ENCODE results near the gene HDAC4.
A peak's percentile ranks its signal among the peaks of the same experiment; 100 is the strongest.

Gene HDAC4

GRCh38 chr2:239155806-239156480 is 244.9 kb downstream of the HDAC4 start:
- H4K20me1 ChIP-seq = peaks cover 0 to 22% (median 0%) of the 10 kb centered on the region in 11 experiments; a peak in 6 of 22 replicates
- no peaks in the 10 kb centered on the region; a peak in 1 of 22 replicates for H3K27me3 ChIP-seq
- H3K4me1 ChIP-seq = peaks cover 34 to 80% (median 72%) of the 10 kb centered on the region in 10 experiments
- peak overlapping the region in 9 of 11 experiments; percentile 74 to 93 (median 90); a peak in 16 of 22 replicates for H3K4me2 ChIP-seq
- peak overlapping the region in 4 of 11 experiments; percentile 44 to 67 (median 58); a peak in 6 of 22 replicates for H3K9ac ChIP-seq
- 0 out of 22 replicates have a peak, but pooled peaks cover 0 to 5% (median 0%) of the 10 kb centered on the region in 11 experiments for H3K9me3 ChIP-seq (replicated peaks in 1 of 11)
- H3K36me3 ChIP-seq = peaks cover 41 to 65% (median 55%) of the 10 kb centered on the region in 11 experiments
- H3K27ac ChIP-seq = peak overlapping the region in 5 of 11 experiments; percentile 8 to 58 (median 51); a peak in 4 of 22 replicates
- peak overlapping the region in 1 of 10 experiments; percentile 17; a peak in 2 of 20 replicates for H3K4me3 ChIP-seq
- TF ChIP-seq Cebpa-rat (IDR thresholded peaks at IDR 0.05) = no peak

DNA sequence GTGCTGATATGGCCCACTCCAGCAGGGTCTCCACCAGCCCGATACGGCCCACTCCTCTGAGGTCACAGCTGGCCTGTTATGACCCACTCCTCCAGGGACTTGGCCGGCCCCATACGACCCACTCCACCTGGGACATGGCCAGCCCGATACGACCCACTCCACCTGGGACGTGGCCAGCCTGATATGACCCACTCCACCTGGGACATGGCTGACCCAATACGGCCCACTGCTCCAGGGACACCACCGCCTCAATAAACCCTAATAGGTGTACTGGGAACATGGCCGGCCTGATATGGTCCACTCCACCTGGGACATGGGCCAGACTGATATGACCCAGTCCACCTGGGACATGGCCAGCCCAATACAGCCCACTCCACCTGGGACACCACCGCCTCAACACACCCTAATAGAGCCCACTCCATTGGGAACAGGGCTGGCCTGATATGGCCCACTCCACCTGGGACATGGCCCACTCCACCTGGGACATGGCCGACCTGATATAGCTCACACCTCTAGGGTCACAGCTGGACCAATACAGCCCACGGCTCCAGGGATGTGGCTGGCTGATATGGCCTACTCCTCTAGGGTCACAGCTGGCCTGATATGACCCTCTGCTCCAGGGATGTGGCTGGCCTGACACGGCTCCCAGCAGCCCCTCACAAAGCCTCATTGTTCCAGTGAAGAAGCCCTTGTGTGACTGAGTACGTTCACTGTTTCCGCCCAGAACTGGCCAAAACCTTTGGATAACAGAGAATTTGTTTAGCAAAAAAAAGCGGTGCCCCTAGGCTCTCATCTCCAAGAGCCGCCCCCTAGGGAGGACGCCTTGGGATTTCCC is 245.6 kb downstream of the HDAC4 start:
- Histone ChIP-seq H3K36me3 (peaks cover 41 to 66% (median 57%) of the 10 kb centered on the region in 11 experiments), H4K20me1 (peaks cover 0 to 28% (median 0%) of the 10 kb centered on the region in 11 experiments; a peak in 7 of 22 replicates), H3K27ac (peak overlapping the region in 3 of 11 experiments; percentile 37 to 58 (median 53); a peak in 3 of 22 replicates), H3K9me3 (replicated peaks in 1 of 11) (no peaks in the 10 kb centered on the region), H3K4me2 (peak overlapping the region in 9 of 11 experiments; percentile 41 to 93 (median 90); a peak in 18 of 22 replicates), H3K4me3 (no peak overlapping the region), H3K27me3 (no peaks in the 10 kb centered on the region; a peak in 1 of 22 replicates), H3K4me1 (peaks cover 27 to 77% (median 65%) of the 10 kb centered on the region in 10 experiments), H3K9ac (0 out of 22 replicates have a peak overlapping the region, but pooled peaks of 2 of the 11 experiments have one; percentile 64 to 67)
- TF ChIP-seq Cebpa-rat (IDR thresholded peaks at IDR 0.05) = no peak

GRCh38 chr2:239153806-239154591 is 246.8 kb downstream of the HDAC4 start:
- no peak for TF ChIP-seq Cebpa-rat (IDR thresholded peaks at IDR 0.05)
- no peak overlapping the region for H3K4me3 ChIP-seq
- no peak overlapping the region for H3K9ac ChIP-seq
- H4K20me1 ChIP-seq = peaks cover 0 to 32% (median 0%) of the 10 kb centered on the region in 11 experiments; a peak in 7 of 22 replicates
- peaks cover 48 to 78% (median 65%) of the 10 kb centered on the region in 11 experiments for H3K36me3 ChIP-seq
- H3K9me3 ChIP-seq (replicated peaks in 1 of 11) = no peaks in the 10 kb centered on the region
- peak overlapping the region in 9 of 11 experiments; percentile 41 to 93 (median 90); a peak in 16 of 22 replicates for H3K4me2 ChIP-seq
- H3K27me3 ChIP-seq = no peaks in the 10 kb centered on the region; a peak in 1 of 22 replicates
- H3K4me1 ChIP-seq = peaks cover 25 to 66% (median 53%) of the 10 kb centered on the region in 10 experiments
- peak overlapping the region in 4 of 11 experiments; percentile 10 to 61 (median 34); a peak in 6 of 22 replicates for H3K27ac ChIP-seq

- Histone ChIP-seq H3K4me1 (peaks cover 15 to 55% (median 43%) of the 10 kb centered on the region in 10 experiments), H3K27me3 (no peaks in the 10 kb centered on the region; a peak in 1 of 22 replicates), H3K9ac (no peak overlapping the region), H3K36me3 (peaks cover 59 to 89% (median 76%) of the 10 kb centered on the region in 11 experiments), H3K4me3 (no peak overlapping the region), H3K9me3 (replicated peaks in 1 of 11) (no peaks in the 10 kb centered on the region), H3K27ac (no peak overlapping the region), H3K4me2 (no peak overlapping the region), H4K20me1 (peaks cover 0 to 24% (median 2%) of the 10 kb centered on the region in 11 experiments; a peak in 7 of 22 replicates)
- TF ChIP-seq Cebpa-rat (IDR thresholded peaks at IDR 0.05) = no peak
Measured at GRCh38 chr2:239152916-239153305, 247.9 kb downstream of the HDAC4 start.

DNA sequence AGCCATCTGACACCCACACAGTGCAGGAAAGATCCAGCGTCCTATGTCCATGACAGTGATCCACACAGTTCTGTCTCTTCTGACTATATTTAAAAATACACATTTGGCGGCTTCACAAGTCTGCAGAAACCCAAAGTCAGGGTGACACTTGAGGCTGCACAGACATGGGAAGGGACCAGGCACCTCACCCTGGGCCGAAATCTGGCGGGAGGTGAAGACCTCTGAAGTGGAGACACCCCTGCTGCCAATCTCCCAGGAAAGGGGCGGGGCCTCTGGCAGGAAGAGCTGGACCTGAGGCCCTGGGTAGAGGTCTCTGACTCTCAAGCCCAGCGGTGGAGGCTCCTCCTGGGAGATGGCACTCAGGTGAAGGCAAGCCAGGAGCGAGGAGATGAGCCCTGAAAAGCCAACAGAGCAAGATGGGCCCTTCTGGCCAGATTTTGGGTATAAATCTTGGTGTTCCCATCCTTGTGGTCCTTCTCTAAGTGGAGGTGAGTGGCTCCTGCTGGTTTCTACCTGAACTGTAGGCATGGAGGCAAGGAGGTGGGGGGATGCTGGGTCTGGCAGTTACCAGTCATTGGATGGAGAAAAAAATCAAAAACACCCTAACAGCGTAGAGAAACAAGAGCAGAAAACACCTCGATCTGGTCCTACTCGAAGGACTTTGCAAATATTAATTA is 248.4 kb downstream of the HDAC4 start:
- H3K36me3 ChIP-seq = peaks cover 59 to 94% (median 81%) of the 10 kb centered on the region in 11 experiments
- H3K9me3 ChIP-seq (replicated peaks in 1 of 11) = no peaks in the 10 kb centered on the region
- no peak for TF ChIP-seq Cebpa-rat (IDR thresholded peaks at IDR 0.05)
- no peak overlapping the region for H3K27ac ChIP-seq
- peaks cover 9 to 49% (median 37%) of the 10 kb centered on the region in 10 experiments for H3K4me1 ChIP-seq
- no peak overlapping the region for H3K4me3 ChIP-seq
- no peak overlapping the region for H3K9ac ChIP-seq
- H3K27me3 ChIP-seq = no peaks in the 10 kb centered on the region; a peak in 1 of 22 replicates
- peaks cover 0 to 24% (median 2%) of the 10 kb centered on the region in 11 experiments; a peak in 7 of 22 replicates for H4K20me1 ChIP-seq
- H3K4me2 ChIP-seq = no peak overlapping the region

DNA sequence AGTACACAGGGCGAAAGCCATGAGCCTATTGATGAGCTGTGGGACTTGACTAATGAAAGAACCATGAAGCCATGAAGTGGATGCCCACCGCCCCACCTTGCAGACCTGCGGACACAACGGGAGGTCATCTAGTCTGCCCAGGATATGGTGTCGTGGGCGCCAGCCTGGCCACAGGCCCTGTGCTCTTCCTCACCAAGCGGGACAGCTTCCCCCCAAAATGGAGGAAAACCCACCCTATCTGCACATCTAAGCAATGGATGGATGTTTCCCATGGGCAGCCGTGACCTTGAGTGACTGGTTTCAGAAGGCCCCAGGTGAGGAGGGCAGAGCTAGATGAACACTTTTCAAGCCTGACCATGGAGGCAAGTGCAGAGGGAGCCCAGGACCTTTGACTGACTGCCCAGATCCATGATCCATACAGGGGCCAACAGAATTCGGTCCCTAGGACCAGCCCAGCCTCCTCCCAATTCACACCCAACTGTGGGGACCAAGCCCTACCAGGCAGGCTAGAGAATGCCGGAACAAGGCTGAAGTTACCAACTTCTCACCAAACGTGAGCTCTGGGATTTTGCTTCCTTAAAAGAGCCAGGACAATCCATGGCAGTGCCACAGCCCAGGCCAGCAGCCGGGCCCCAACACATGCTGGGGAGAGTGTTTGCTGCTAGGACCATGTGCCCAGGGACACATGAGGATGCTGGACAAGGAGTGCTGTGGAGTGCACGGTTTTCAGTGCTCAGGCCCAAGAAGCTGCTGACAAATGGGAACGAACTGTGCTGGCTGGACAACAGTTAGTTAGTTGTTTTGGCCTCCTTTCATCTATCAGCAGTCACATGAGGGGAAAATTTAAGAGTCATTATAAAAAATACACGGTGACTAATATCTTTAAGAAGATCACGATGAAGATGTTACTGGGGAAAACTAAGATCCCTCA is 249.4 kb downstream of the HDAC4 start:
- H3K4me3 ChIP-seq = no peak overlapping the region
- H3K4me2 ChIP-seq = no peak overlapping the region
- no peaks in the 10 kb centered on the region for H3K9me3 ChIP-seq (replicated peaks in 1 of 11)
- peaks cover 58 to 96% (median 84%) of the 10 kb centered on the region in 11 experiments for H3K36me3 ChIP-seq
- H4K20me1 ChIP-seq = peaks cover 0 to 16% (median under 1%) of the 10 kb centered on the region in 11 experiments; a peak in 6 of 22 replicates
- no peak overlapping the region for H3K9ac ChIP-seq
- no peak for TF ChIP-seq Cebpa-rat (IDR thresholded peaks at IDR 0.05)
- no peaks in the 10 kb centered on the region for H3K27me3 ChIP-seq
- no peak overlapping the region for H3K27ac ChIP-seq
- peaks cover under 1 to 48% (median 35%) of the 10 kb centered on the region in 10 experiments; a peak in 17 of 20 replicates for H3K4me1 ChIP-seq

Measured in BLaER1 treated with 17β-estradiol and CSF1 and Interleukin-3, amounts not matched to agents 10 nM and 100 nM (cell line).